ENCODE results near the gene ASRGL1.

DNA sequence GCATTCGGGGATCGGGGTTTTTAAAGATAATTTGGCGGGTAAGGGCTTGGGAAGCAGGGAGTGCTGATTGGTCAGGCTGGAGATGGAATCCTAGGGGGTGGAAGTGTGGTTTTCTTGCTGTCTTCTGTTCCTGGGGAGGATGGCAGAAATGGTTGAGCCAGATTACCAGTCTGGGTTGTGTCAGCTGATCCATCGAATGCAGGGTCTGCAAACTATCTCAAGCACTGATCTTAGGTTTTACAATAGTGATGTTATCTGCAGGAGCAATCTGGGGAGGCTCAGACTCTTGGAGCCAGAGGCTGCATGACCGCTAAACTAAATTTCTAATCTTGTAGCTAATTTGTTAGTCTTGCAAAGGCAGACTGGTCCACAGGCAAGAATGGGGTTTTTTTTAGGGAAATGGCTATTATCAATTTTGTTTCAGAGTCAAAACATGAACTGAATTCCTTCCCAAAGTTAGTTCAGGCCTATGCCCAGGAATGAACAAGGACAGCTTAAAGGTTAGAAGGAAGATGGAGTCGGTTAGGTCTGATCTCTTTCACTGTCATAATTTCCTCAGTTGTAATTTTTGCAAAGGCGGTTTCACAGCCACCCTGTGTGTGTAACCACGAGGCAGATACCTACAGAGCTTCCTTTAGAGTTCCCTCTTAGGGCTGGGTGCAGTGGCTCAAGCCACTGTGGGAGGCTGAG lies 91.8 kb downstream of the ASRGL1 start:
- TF ChIP-seq ZBTB1 (CRISPR knock-in tag; IDR thresholded peaks at IDR 0.05; ENCODE audit: borderline replicate concordance) (no peak), HDAC2 (CRISPR knock-in tag; IDR thresholded peaks at IDR 0.05) (no peak), CTCF (CRISPR knock-in tag; IDR thresholded peaks at IDR 0.05) (no peak), CENPBD1 (CRISPR knock-in tag; IDR thresholded peaks at IDR 0.05; ENCODE audit: borderline replicate concordance, low read depth) (no peak), JUNB (CRISPR knock-in tag; IDR thresholded peaks at IDR 0.05; ENCODE audit: borderline replicate concordance) (no peak), NR3C1 (CRISPR knock-in tag; IDR thresholded peaks at IDR 0.05) (no peak), ZNF232 (CRISPR knock-in tag; IDR thresholded peaks at IDR 0.05; ENCODE audit: borderline replicate concordance) (no peak), ZBTB40 (IDR thresholded peaks at IDR 0.05) (no peak), ZBTB40 (CRISPR knock-in tag; IDR thresholded peaks at IDR 0.05) (no peak), CREM (IDR thresholded peaks at IDR 0.05) (no peak), CREM (CRISPR knock-in tag; IDR thresholded peaks at IDR 0.05) (no peak)

All from HepG2 (cell line).